NT2/D1 (cell line): Measurements from ENCODE around the gene P2RX3.
A peak's percentile ranks its signal among the peaks of the same experiment; 100 is the strongest.

ENCODE experiments used
- DNase-seq: peaks from one replicate; pipeline ENCODE4 v3.0.0-alpha.2; 2011; ENCODE audit warnings: low read depth, low spot score
- H3K27me3 ChIP-seq: 2 replicates; pipeline ENCODE4 v1.6.0; 2011; ENCODE audit warnings: mild to moderate bottlenecking; ENCODE audit not compliant: insufficient read length, insufficient read depth
- H3K36me3 ChIP-seq: 2 replicates; pipeline ENCODE4 v1.6.1; 2011; ENCODE audit warnings: mild to moderate bottlenecking, low read length, mixed read lengths; ENCODE audit not compliant: insufficient read depth, insufficient read length
- H3K4me1 ChIP-seq: 2 replicates; pipeline ENCODE4 v1.5.1; 2011; ENCODE audit not compliant: insufficient read depth, insufficient read length
- H3K4me3 ChIP-seq: 2 replicates; pipeline ENCODE4 v1.5.1; 2011; ENCODE audit warnings: low read depth; ENCODE audit not compliant: insufficient read length
- H3K9ac ChIP-seq: 2 replicates; pipeline ENCODE4 v1.6.0; 2011; ENCODE audit warnings: low read depth; ENCODE audit not compliant: insufficient read length
- H3K9me3 ChIP-seq: 2 replicates; pipeline ENCODE4 v1.5.1; 2011; ENCODE audit warnings: mild to moderate bottlenecking, low read length; ENCODE audit not compliant: insufficient read depth
- SUZ12 ChIP-seq: IDR thresholded peaks from 2 replicates; pipeline ENCODE4 v1.6.1; 2011; ENCODE audit not compliant: insufficient read length, insufficient read depth; ENCODE audit errors: extremely low read depth
- YY1 ChIP-seq: IDR thresholded peaks from 2 replicates; pipeline ENCODE4 v1.6.1; 2011; ENCODE audit not compliant: insufficient read length, insufficient read depth
- ZNF274 ChIP-seq: IDR thresholded peaks from 2 replicates; pipeline ENCODE4 v1.6.1; 2011; ENCODE audit warnings: mild to moderate bottlenecking, low read depth, low read length

Gene P2RX3

DNA sequence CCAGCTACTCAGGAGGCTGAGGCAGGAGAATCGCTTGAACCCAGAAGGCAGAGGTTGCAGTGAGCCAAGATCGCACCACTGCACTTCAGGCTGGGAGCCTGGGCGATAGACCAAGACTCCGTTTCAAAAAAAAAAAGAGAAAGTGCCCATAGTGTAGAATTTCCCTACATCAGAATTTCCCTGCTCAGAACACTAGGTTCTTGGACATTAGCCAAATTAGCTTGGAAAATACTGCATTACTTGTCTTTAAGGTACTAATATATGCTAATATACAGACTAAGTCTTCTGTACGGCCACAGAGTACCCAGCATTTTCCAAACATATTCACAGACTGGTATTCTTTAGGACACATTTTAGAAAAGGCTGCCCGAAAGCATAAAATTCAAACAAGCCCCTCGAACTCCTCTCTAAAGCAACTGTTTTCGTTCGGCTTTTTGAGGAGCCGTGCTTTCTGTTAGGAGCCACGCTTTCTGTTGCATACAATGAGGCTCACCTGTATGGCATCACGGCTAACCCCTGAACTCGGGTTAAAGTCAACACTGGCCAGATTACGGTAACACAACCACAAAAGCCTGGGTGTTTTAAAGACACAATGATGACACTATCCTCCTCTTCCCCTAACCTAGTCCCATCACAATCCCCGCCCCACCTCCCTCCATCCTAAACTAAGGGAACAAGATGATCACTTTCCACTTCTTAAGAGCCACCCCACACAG lies 31.8 kb upstream of the P2RX3 start:
- no peak for TF ChIP-seq ZNF274
- TF ChIP-seq YY1: no peak
- no peak for TF ChIP-seq SUZ12
- H3K9me3 ChIP-seq: no peaks in the 10 kb centered on the region
- peaks cover 20% of the 10 kb centered on the region for H3K4me1 ChIP-seq
- no peak overlapping the region for H3K9ac ChIP-seq
- H3K27me3 ChIP-seq: no peaks in the 10 kb centered on the region
- DNase-seq: no peak
- no peak overlapping the region for H3K4me3 ChIP-seq
- peaks cover 85% of the 10 kb centered on the region for H3K36me3 ChIP-seq

DNA sequence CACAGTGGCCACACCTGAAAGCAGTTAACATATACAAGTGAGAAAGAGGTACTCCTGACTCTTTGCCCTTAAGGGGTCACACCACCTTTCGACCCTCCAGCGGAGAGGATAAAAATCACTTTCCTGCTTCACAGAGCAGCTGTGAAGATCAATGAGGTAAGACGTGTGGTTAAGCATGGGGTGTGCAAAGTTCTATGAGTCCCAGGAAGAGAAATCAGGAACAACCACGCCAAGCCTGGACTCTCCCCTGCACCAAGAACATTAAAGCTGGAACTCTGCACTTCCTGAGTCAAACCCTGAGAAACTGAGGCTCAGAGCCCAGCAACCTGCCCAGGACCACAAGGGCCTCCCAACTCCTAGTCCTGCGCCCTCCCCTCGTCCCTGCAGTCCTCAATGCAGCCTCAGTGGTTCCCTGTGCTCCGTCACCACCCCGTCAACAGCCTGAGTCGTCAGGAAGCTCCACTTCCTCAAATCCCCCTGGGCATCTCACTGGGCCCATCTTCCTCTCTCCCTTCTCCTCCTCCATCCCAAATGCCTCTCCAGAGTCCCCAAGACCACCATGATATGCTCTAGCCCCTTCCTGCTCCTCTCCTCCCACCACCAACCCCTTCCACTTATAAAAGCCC lies 31.1 kb upstream of the P2RX3 start:
- Histone ChIP-seq H3K4me3 (no peak overlapping the region), H3K4me1 (peaks cover 21% of the 10 kb centered on the region), H3K27me3 (no peaks in the 10 kb centered on the region), H3K9ac (no peak overlapping the region), H3K9me3 (no peaks in the 10 kb centered on the region), H3K36me3 (peaks cover 79% of the 10 kb centered on the region)
- TF ChIP-seq YY1 (no peak), ZNF274 (no peak), SUZ12 (no peak)
- no peak for DNase-seq

DNA sequence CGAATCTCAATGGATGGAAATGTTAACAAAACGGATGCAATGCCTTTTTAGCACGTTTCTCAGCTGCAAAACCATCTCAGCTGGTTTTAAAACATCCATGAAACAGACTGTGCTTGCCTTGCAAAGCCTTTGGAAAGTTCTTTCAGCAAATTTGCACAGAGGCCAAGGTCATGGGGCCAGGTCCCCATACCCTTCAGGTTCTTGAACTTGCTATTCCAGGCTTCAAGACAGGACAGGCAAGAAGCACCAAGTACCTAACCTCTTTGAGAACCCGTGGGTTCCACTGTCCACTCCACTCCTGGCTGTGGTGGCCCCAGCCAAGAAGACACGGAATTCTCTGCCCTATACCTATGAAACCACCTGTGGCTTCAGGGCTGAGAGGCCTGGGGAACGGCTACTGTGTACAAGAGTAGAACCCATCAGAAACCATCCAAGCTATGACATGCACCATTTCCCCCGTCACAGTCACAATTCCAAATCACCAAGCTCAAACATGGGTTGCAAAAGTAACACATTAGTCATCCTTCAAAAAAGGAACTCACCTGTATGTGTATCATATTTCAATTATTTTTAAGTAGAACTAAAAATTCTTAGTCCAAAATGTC lies 30.4 kb upstream of the P2RX3 start:
- Histone ChIP-seq H3K4me1 (peaks cover 28% of the 10 kb centered on the region), H3K36me3 (peaks cover 80% of the 10 kb centered on the region)

DNA sequence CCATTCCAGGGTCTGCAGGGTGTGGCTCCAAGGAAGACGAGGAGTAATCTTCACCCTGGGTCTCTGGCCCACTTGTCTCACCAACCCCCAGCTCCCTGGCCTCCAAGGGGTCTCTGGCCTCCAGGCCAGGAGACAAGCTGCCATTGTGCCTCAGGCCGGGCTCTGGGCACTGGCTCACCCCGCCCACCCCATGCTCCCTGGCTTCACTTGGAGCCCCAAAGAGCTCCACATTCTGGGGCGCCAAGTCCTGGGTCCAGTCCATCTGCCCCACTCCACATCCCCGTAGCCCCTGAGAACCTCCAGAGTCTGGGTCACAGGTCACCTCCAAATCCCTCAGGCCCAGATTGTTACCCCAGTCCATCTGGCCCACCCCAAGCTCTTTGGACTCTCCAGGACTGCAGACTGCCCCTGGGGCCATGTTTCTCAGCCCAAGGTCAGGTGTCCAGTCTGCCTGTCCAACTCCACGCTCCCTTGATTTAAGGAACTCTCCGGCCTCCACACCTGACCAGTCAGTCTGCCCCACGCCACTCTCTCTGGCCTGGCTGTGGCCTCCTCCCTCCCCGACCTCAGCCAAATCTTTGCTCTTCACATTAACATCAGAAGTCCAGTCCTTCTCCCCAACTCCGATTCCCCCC lies 29.6 kb upstream of the P2RX3 start:
- no peak overlapping the region for H3K9ac ChIP-seq
- H3K36me3 ChIP-seq: peaks cover 80% of the 10 kb centered on the region
- peaks cover 31% of the 10 kb centered on the region for H3K4me1 ChIP-seq
- TF ChIP-seq YY1: no peak
- no peak for TF ChIP-seq SUZ12
- TF ChIP-seq ZNF274: no peak
- H3K4me3 ChIP-seq: no peak overlapping the region
- DNase-seq: no peak
- no peaks in the 10 kb centered on the region for H3K27me3 ChIP-seq
- no peaks in the 10 kb centered on the region for H3K9me3 ChIP-seq

More for the DNA sequence above, 30.4 kb upstream of the P2RX3 start:
- H3K27me3 ChIP-seq: no peaks in the 10 kb centered on the region
- H3K9me3 ChIP-seq: no peaks in the 10 kb centered on the region
- DNase-seq: no peak
- H3K4me3 ChIP-seq: no peak overlapping the region
- H3K9ac ChIP-seq: no peak overlapping the region
- TF ChIP-seq SUZ12: no peak
- TF ChIP-seq YY1: no peak
- TF ChIP-seq ZNF274: no peak

DNA sequence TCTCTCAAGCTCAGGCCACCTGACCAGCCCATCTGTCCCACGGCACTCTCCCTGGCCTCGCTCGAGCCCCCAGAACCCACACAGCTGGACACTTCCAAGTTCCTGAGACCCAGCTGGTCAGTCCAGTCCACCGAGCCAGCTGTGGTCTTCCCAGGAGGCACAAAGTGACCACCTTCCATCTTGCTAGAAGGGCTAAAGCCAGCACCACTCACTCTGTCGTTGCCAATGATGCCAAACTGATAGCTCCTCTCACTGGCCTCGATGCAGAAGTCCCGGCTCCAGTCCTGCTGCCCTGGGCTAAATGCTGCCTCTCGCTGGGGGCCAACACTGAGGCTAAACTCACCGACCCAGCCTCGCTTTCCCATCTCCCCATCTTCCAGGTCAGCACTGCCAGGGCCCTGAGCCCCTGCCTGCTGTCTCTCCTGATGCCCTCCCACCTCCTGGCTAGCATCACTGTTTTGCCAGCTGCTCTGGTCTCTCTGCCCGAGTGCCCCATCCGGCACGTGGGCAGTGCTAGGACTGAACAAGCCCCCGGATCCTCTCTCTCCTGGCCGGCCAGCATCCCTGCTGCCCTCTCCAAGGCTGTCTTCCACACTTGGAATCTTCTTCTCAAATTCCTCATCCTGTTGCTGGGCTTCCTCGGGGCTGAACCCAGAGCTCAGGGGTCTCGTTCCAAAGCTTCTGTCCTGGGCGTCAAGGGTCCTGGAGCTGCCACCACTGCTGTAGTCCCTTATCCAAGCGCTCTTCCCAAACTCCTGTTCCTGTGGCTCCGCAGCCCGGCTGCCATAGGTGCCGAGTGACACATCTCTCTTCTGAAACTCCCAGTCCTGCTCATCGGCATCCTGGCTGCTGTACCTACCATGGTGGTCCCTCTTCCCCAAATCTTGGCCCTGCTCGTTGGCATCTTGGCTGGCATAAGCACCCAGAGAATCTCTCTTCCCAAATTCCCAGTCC lies 28.8 kb upstream of the P2RX3 start:
- H3K9ac ChIP-seq: peak overlapping the region; percentile 36

DNA sequence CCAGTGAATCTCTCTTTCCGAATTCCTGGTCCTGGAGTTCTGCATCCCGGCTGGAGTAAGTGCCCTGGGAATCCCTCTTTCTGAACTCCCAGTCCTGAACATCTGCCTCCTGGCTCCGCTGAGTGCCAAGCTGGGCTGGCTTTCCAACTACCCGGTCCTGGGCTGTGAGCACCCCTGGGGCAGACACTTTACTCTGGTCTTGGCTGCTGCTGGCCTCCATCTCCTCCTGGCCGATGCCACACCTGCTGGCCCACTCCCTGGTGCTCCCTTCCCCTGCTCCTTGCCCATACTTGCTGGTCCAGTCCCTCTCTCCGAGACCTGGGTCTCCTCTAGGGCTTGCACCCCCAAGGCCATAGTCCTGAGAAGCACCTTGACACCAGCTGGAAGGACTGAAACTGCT lies 28.1 kb upstream of the P2RX3 start:
- TF ChIP-seq ZNF274 (no peak), SUZ12 (no peak), YY1 (no peak)
- no peaks in the 10 kb centered on the region for H3K27me3 ChIP-seq
- no peaks in the 10 kb centered on the region for H3K9me3 ChIP-seq
- H3K36me3 ChIP-seq: peaks cover 83% of the 10 kb centered on the region
- no peak overlapping the region for H3K4me3 ChIP-seq
- no peak for DNase-seq
- peaks cover 37% of the 10 kb centered on the region for H3K4me1 ChIP-seq
- peak overlapping the region; percentile 36 for H3K9ac ChIP-seq

More for the DNA sequence above, 28.8 kb upstream of the P2RX3 start:
- DNase-seq: no peak
- no peak for TF ChIP-seq ZNF274
- no peak for TF ChIP-seq SUZ12
- TF ChIP-seq YY1: no peak
- Histone ChIP-seq H3K9me3 (no peaks in the 10 kb centered on the region), H3K36me3 (peaks cover 80% of the 10 kb centered on the region), H3K27me3 (no peaks in the 10 kb centered on the region), H3K4me3 (no peak overlapping the region), H3K4me1 (peaks cover 30% of the 10 kb centered on the region)
